ENCODE measurements around the gene ZMYND8.

ZMYND8 gene

DNA sequence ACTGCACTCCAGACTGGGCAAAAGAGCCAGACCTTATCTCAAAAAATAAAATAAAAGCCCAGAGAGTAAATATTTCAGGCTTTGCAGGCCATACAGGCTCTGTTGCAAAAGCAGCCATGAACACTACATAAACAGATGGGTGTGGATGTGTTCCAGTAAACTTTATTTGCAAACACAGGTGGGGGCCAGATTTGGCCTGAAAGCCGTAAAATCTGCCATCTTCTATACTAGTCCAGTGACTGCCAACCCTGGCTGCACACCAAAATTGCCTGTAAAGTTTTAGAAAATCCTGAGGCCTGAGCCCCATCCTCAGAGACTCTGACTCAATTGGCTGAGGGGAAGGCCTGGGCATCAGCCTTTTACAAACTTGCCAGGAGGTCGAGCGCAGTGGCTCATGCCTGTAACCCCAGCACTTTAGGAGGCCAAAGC lies 103.6 kb downstream of the ZMYND8 start:
- TF ChIP-seq, protein P1, sequence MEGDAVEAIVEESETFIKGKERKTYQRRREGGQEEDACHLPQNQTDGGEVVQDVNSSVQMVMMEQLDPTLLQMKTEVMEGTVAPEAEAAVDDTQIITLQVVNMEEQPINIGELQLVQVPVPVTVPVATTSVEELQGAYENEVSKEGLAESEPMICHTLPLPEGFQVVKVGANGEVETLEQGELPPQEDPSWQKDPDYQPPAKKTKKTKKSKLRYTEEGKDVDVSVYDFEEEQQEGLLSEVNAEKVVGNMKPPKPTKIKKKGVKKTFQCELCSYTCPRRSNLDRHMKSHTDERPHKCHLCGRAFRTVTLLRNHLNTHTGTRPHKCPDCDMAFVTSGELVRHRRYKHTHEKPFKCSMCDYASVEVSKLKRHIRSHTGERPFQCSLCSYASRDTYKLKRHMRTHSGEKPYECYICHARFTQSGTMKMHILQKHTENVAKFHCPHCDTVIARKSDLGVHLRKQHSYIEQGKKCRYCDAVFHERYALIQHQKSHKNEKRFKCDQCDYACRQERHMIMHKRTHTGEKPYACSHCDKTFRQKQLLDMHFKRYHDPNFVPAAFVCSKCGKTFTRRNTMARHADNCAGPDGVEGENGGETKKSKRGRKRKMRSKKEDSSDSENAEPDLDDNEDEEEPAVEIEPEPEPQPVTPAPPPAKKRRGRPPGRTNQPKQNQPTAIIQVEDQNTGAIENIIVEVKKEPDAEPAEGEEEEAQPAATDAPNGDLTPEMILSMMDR (IDR thresholded peaks at IDR 0.05; ENCODE audit: insufficient read depth, missing control alignments) = no peak
- FAIRE-seq = no peak
- no peak for DNase-seq (ENCODE audit: insufficient read length, low spot score)

DNA sequence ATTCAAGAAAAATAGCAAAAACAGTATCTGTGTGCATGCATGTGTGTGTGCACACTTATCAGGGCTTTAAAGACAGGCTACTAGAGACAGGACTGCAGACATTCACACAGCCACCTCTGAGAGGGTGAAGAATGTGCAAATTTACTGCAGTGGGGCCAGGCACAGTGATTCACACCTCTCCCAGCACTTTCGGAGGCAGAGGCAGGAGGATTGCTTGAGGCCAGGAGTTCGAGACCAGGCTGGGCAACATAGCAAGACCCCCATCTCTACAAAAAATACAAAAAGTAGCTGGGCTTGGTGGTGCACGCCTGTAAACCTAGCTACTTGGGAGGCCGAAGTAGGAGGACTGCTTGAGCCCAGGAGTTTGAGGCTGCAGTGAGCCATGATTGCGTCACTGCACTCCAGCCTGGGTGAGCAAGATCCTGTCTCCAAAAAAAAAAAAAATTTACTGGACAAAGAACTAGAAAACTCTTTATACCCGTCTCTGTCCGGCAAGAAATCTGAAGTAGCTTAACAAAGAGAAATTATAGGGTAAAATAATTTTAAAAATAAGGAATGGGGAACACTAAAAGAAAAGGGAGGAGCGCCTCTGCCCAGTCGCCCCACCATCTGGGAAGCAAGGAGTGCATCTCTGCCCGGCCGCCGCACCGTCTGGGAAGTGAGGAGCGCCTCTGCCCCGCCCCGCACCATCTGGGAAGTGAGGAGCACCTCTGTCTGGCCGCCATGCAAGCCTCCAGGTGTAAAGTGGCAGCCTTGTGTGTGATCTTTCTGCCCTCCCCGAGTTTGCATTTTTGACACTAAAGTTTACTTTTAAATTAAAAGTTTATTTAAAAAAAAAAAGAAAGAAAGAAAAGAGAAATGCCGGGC lies 105.1 kb downstream of the ZMYND8 start:
- TF ChIP-seq, protein P1 (IDR thresholded peaks at IDR 0.05; ENCODE audit: insufficient read depth, missing control alignments) = no peak
- DNase-seq (ENCODE audit: insufficient read length, low spot score) = no peak
- no peak for FAIRE-seq

DNA sequence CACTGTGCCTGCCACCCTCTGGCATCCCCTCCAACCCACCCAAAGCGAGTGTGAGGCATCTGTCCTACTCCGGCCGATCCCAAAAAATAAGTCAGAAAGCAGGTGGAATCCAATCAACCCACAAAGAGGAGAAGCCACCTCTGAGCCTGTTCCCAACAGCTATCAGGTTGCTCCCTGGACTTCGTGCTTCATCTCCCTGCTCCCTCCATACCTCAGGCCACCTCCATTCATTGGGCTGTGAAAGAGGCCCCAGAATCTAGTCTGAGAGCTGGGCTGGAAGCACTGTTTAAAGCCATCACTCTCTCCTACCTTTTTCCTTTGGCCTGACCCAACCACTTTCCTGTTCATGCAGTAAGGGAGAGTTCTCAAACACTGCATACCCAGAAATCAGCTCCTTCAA lies 106.1 kb downstream of the ZMYND8 start:
- DNase-seq (ENCODE audit: insufficient read length, low spot score) (no peak), FAIRE-seq (no peak)
- TF ChIP-seq, protein P1 (IDR thresholded peaks at IDR 0.05; ENCODE audit: insufficient read depth, missing control alignments) = no peak

DNA sequence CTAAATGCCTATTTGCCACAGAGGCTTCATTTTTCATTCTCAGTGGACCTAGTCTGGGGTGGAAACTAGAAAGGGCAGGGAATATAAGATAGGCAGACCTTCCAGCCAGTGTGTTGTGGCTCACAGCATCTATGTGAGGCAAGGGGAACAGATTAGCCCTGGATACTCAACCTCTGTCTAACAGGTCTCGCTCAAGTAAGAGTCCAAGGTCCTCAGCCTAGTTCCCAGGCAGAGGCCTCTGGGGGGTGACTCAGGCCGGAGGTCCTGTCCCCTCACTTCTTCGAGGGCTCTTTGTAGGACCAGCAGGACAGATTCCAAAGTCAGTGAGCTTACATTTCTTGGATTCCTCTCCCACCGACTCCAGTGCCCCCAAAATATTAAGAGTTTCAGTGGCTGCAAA lies 106.6 kb downstream of the ZMYND8 start:
- no peak for DNase-seq (ENCODE audit: insufficient read length, low spot score)
- FAIRE-seq = no peak
- TF ChIP-seq, protein P1 (IDR thresholded peaks at IDR 0.05; ENCODE audit: insufficient read depth, missing control alignments) = no peak

DNA sequence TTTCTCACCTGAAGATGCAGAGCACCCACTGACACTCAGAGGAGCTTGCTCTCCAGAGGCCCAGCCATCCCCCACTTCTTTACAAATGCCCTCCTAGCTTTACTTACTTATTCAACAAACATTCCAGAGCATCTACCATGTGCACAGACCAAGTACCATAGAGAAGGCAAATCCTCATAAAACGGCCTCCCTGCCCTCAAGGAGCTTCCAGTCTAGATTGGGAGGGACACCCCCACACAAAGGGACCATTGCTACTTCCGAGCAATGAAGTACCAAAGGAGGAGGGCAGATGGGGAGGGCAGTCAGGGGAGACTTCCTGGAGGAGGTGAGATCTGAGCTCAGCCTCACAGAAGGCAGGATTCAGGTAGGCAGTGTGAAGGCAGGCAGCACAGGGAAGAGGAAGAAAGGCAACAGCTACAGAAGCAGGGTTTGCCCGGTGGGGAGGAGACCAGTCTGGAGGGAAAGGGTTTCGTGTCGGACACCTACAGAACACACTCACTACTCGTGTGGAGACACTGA lies 108.0 kb downstream of the ZMYND8 start:
- TF ChIP-seq, protein P1 (IDR thresholded peaks at IDR 0.05; ENCODE audit: insufficient read depth, missing control alignments) = no peak
- no peak for DNase-seq (ENCODE audit: insufficient read length, low spot score)
- FAIRE-seq = no peak

DNA sequence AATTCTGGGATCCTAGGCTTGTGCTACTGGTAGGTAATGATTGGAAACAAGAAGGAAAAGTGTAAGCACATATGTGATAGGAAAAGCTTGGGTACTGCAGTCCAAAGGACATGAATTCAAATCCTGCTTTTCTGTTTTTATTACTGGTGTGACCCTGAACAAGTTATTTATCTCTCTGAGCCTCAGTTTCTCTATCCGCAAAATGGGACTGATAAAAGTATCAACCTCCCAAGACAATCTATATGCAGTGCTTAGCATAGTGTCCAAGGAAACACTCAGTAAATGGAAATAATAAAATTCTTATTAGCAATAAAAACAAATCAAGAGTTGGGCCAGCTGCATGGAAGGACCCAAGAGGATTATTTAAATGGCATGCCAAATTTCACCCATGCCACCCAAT lies 108.5 kb downstream of the ZMYND8 start:
- TF ChIP-seq, protein P1 (IDR thresholded peaks at IDR 0.05; ENCODE audit: insufficient read depth, missing control alignments) = no peak

More for the DNA sequence above, 108.5 kb downstream of the ZMYND8 start:
- no peak for DNase-seq (ENCODE audit: insufficient read length, low spot score)
- no peak for FAIRE-seq
